Measurements from ENCODE around the gene DAPK1. TPM values are rescaled to one million over a fixed set of nuclear protein-coding genes. Genes with fewer than 3 reads are reported as not detected.

DAPK1 gene
- total and polyA plus RNA-seq, 10 of the 15 experiments (the other 5 are each of a cell fraction or from before 2014, with no cell fraction given), result 8.2 to 94.7 (median 51.6) TPM

DNA sequence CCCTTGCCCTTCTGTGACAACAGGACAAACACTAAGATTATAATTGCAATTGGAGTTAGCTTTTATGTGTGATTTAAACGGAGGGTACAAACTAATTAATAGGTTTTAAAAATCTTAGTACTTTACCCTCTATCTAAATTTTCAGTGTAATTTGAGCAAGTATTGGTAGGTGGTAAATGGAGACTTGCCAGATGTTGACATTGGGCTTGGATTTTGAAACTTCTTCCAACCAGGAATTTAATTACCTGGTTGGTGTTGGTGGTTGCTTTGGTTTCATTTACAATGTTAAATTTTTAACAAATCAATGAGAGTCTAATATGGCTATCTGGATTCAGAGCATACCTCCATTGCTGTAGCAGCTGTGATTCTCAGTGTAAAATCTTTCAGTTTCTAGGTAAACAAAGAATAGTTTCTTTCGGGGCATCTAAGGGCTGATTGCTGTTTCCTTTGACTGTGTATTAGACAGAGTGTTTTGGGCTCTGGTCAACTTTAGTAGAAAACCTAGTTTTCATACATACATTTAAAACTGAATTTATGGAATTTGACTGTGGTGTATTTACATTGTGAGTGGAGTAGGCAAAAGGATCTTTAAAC, 1.9 kb downstream of the DAPK1 start (continued):
- TF ChIP-seq, protein P1, sequence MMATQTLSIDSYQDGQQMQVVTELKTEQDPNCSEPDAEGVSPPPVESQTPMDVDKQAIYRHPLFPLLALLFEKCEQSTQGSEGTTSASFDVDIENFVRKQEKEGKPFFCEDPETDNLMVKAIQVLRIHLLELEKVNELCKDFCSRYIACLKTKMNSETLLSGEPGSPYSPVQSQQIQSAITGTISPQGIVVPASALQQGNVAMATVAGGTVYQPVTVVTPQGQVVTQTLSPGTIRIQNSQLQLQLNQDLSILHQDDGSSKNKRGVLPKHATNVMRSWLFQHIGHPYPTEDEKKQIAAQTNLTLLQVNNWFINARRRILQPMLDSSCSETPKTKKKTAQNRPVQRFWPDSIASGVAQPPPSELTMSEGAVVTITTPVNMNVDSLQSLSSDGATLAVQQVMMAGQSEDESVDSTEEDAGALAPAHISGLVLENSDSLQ (IDR thresholded peaks at IDR 0.05), result no peak
- no peak for TF ChIP-seq CHD4 (IDR thresholded peaks at IDR 0.05)
- TF ChIP-seq, protein P2, sequence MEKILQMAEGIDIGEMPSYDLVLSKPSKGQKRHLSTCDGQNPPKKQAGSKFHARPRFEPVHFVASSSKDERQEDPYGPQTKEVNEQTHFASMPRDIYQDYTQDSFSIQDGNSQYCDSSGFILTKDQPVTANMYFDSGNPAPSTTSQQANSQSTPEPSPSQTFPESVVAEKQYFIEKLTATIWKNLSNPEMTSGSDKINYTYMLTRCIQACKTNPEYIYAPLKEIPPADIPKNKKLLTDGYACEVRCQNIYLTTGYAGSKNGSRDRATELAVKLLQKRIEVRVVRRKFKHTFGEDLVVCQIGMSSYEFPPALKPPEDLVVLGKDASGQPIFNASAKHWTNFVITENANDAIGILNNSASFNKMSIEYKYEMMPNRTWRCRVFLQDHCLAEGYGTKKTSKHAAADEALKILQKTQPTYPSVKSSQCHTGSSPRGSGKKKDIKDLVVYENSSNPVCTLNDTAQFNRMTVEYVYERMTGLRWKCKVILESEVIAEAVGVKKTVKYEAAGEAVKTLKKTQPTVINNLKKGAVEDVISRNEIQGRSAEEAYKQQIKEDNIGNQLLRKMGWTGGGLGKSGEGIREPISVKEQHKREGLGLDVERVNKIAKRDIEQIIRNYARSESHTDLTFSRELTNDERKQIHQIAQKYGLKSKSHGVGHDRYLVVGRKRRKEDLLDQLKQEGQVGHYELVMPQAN (conservative IDR thresholded peaks at IDR 0.05), result no peak

DNA sequence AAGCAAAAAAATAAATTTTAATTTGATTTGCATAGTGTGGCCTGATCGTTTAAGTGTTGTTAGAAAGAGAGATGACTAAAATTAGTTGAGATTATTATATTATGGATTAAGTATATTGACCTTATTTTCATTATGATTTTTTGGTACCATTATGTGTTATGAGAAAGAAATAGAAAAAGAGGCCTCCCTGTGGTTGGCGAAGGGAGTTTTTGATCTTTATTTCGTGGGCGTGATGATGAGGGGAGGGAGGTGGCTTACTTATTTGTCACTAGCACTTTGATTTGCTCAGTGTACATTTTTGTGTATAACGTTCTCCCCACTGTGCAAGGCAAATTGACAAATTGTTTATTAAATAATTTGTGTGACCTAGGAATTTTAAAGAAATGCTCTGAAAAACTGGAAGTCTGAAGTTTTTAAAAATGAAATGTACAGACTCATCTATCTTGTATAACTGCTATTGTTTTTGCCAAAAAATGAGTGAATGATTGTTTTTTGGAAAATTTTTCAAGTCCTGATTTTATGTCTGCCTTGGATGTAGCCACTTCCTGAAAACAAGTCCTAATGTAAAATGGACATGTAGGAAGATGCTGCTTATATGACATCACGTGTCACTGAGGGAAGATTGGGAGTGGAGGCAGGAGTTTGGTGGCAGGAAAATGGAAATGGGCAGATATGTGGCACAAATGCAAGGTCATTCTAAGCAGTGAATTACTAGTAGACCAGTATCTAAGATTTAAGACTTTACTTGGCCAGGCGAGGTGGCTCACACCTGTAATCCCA, 3.0 kb downstream of the DAPK1 start:
- intact Hi-C loops (cut with micrococcal nuclease; ENCODE audit: unreplicated experiment), result loop anchor here (5.0 to 10.0 kb wide), 2 partner anchors 162 to 1146 kb away; partner anchors contain the start of gene TUT7
- ATAC-seq, result peak; percentile 32
- Histone ChIP-seq H3K27me3 (replicated peaks in 1 of 2; ENCODE audit: control insufficient read depth in 2 of 2, insufficient read depth in 2 of 2, low read length in 1 of 2) (no peaks in the 10 kb centered on the region), H3K9ac (ENCODE audit: control insufficient read depth, insufficient read depth, low read length) (peak overlapping the region; percentile 87), H3K36me3 (ENCODE audit: control insufficient read depth in 2 of 2, insufficient read depth in 2 of 2, low read length in 1 of 2) (peaks cover 0 to 6% of the 10 kb centered on the region in 2 experiments; a peak in 1 of 4 replicates), H3K9me3 (replicated peaks; ENCODE audit: control insufficient read depth, insufficient read depth, low read length) (no peaks in the 10 kb centered on the region), H2AFZ (ENCODE audit: control insufficient read depth, low read depth, low read length) (no peak overlapping the region), H4K20me1 (ENCODE audit: control insufficient read depth, insufficient read depth) (no peaks in the 10 kb centered on the region), H3K4me1 (ENCODE audit: control insufficient read depth, insufficient read depth, low read length) (peaks cover 13% of the 10 kb centered on the region), H3K4me3 (peak overlapping the region; percentile 82), H3K27ac (ENCODE audit: control insufficient read depth, insufficient read depth) (peak overlapping the region; percentile 85), H3K79me2 (ENCODE audit: control insufficient read depth, insufficient read depth, low read length) (peaks cover 75% of the 10 kb centered on the region), H3K4me2 (ENCODE audit: control insufficient read depth, insufficient read depth) (peak overlapping the region; percentile 78)
- POLR2A ChIA-PET, result interaction anchor here (1.2 to 4.2 kb wide), 4 partner anchors 35 to 80 kb away, joined by 5 to 32 read pairs (median 8); no protein-coding TSS in a partner anchor
- peak; percentile 35 for FAIRE-seq
- no TSS peak for BruUV-seq (replicated peaks)
- WGBS (ENCODE audit: insufficient coverage, insufficient replicate concordance, low lambda C conversion rate, missing lambda C conversion rate), result 24% methylated on average over 7 of the region's 7 CpGs
- SMC1A ChIA-PET (ENCODE audit: uncharacterized antibody, unreplicated experiment), result interaction anchor here (0.8 to 4.6 kb wide), 19 partner anchors 8 to 163 kb away, joined by 3 to 25 read pairs (median 4); no protein-coding TSS in a partner anchor
- RAD21 ChIA-PET (ENCODE audit: unreplicated experiment), result interaction anchor here (0.8 to 3.9 kb wide), 10 partner anchors 14 to 79 kb away, joined by 3 to 59 read pairs (median 6); no protein-coding TSS in a partner anchor
- CTCF ChIA-PET, result interaction anchor here (0.9 to 1.7 kb wide), 5 partner anchors 14 to 162 kb away, joined by 3 to 7 read pairs (median 4); no protein-coding TSS in a partner anchor
- in situ Hi-C loops (cut with MboI), result no loop called here
- DNase-seq (ENCODE audit: low read depth, low spot score), result no peak
- TF ChIP-seq ZNF274 (IDR thresholded peaks at IDR 0.05; ENCODE audit: insufficient read depth, insufficient read length) (no peak), POLR2AphosphoS5 (IDR thresholded peaks at IDR 0.05; ENCODE audit: low read length) (no peak; the same call in 1 of the 2 replicates), RFX5 (IDR thresholded peaks at IDR 0.05; ENCODE audit: low read depth, low read length) (peak; percentile 82), CHD1 (IDR thresholded peaks at IDR 0.05; ENCODE audit: low read depth, low read length) (0 out of 2 replicates have a peak, but pooled peaks have one; percentile 67), CREB1 (IDR thresholded peaks at IDR 0.05; ENCODE audit: low read depth) (0 out of 2 replicates have a peak, but pooled peaks have one; percentile 29), ETV6 (conservative IDR thresholded peaks at IDR 0.05 in 1 of 2, IDR thresholded peaks at IDR 0.05 in 1 of 2; ENCODE audit: borderline replicate concordance in 1 of 2, low read depth in 1 of 2) (no peak), SMARCA5 (IDR thresholded peaks at IDR 0.05) (no peak)
- TF ChIP-seq, protein P3, sequence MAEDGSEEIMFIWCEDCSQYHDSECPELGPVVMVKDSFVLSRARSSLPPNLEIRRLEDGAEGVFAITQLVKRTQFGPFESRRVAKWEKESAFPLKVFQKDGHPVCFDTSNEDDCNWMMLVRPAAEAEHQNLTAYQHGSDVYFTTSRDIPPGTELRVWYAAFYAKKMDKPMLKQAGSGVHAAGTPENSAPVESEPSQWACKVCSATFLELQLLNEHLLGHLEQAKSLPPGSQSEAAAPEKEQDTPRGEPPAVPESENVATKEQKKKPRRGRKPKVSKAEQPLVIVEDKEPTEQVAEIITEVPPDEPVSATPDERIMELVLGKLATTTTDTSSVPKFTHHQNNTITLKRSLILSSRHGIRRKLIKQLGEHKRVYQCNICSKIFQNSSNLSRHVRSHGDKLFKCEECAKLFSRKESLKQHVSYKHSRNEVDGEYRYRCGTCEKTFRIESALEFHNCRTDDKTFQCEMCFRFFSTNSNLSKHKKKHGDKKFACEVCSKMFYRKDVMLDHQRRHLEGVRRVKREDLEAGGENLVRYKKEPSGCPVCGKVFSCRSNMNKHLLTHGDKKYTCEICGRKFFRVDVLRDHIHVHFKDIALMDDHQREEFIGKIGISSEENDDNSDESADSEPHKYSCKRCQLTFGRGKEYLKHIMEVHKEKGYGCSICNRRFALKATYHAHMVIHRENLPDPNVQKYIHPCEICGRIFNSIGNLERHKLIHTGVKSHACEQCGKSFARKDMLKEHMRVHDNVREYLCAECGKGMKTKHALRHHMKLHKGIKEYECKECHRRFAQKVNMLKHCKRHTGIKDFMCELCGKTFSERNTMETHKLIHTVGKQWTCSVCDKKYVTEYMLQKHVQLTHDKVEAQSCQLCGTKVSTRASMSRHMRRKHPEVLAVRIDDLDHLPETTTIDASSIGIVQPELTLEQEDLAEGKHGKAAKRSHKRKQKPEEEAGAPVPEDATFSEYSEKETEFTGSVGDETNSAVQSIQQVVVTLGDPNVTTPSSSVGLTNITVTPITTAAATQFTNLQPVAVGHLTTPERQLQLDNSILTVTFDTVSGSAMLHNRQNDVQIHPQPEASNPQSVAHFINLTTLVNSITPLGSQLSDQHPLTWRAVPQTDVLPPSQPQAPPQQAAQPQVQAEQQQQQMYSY (CRISPR knock-in tag; IDR thresholded peaks at IDR 0.05), result no peak
